Suprapubic skin (tissue), 4 donors: ENCODE results near the gene LRIG3.

Source experiments
- EP300 ChIP-seq: sonication (generic); formaldehyde crosslinking; IDR thresholded peaks from one replicate; pipeline ENCODE4 v1.6.1; 2017; ENCODE audit warnings: antibody characterized with exemption
- POLR2A ChIP-seq, 2 donors: fragments of 450-650 bp; IDR thresholded peaks; one replicate each; pipeline ENCODE4 v1.6.1; 2017; ENCODE audit warnings: antibody characterized with exemption in 2 of 2, mild to moderate bottlenecking in 2 of 2, moderate library complexity in 2 of 2
- POLR2AphosphoS5 ChIP-seq, 3 donors: sonication (generic); formaldehyde crosslinking; IDR thresholded peaks; one replicate each; pipeline ENCODE4 v1.6.1; 2017; ENCODE audit warnings: antibody characterized with exemption in 3 of 3
- TF ChIP-seq, protein P1 (sequence below), 2 donors: fragments of 200-600 bp in 1 of 2; fragments of 450-650 bp in 1 of 2; sonication (generic) in 1 of 2; IDR thresholded peaks; one replicate each; pipeline ENCODE4 v1.5.1; 2016 to 2019; ENCODE audit warnings: antibody characterized with exemption in 2 of 2, mild to moderate bottlenecking in 1 of 2, moderate library complexity in 1 of 2

GRCh38 chr12:58924652-58925051 lies 4.3 kb upstream of the LRIG3 start:
- no peak for TF ChIP-seq POLR2A (IDR thresholded peaks at IDR 0.05)
- TF ChIP-seq, protein P1, sequence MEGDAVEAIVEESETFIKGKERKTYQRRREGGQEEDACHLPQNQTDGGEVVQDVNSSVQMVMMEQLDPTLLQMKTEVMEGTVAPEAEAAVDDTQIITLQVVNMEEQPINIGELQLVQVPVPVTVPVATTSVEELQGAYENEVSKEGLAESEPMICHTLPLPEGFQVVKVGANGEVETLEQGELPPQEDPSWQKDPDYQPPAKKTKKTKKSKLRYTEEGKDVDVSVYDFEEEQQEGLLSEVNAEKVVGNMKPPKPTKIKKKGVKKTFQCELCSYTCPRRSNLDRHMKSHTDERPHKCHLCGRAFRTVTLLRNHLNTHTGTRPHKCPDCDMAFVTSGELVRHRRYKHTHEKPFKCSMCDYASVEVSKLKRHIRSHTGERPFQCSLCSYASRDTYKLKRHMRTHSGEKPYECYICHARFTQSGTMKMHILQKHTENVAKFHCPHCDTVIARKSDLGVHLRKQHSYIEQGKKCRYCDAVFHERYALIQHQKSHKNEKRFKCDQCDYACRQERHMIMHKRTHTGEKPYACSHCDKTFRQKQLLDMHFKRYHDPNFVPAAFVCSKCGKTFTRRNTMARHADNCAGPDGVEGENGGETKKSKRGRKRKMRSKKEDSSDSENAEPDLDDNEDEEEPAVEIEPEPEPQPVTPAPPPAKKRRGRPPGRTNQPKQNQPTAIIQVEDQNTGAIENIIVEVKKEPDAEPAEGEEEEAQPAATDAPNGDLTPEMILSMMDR (IDR thresholded peaks at IDR 0.05) = no peak
- TF ChIP-seq POLR2AphosphoS5 (IDR thresholded peaks at IDR 0.05) = no peak
- TF ChIP-seq EP300 = no peak
